Epithelial cell of prostate (primary cell): ENCODE measurements around the gene C1orf159.

Experiments
- DNase-seq: peaks from one replicate; pipeline ENCODE4 v3.0.0-alpha.2; 2011; ENCODE audit warnings: low read depth, low spot score
- H3K27ac ChIP-seq: fragments of 450-650 bp; 2 replicates; pipeline ENCODE4 v1.5.1; 2017; ENCODE audit warnings: mild to moderate bottlenecking

C1orf159 gene

DNA sequence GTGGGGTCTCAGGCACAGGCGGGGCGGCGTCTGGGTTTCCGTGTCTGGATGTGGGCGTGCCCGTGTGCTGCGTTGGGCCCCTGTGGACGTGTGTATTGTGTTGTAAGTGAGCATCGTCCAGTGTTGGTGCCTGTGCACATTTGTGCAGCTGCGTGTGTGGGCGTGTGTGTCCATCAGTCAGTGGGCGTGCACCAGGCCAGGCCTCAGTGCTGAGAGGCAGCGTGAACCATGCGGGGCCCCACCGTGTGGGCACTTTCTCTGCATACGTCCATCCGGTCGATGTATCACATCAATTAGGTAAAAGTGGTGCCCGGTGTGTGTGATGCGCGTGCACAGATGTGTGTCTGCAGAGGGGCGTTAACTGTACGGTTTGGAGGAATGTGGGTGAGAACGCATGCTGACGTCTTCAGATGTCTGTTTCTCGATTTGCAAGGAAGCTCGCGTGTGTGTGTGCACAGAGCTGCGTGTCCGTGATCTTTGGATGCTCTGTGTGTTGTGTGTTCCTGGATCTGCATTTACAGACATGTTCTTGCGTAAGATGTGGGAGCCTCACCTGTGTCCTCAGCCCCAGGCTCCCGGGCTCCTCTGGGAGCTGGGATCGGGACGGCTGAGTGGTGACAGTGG lies 71.3 kb downstream of the C1orf159 start:
- no peak for DNase-seq
- no peak overlapping the region for H3K27ac ChIP-seq

- no peak overlapping the region for H3K27ac ChIP-seq
- no peak for DNase-seq
Observed at GRCh38 chr1:1043921-1044320, 72.0 kb downstream of the C1orf159 start.

- DNase-seq = no peak
- H3K27ac ChIP-seq = no peak overlapping the region
Observed at GRCh38 chr1:1043411-1043810, 72.5 kb downstream of the C1orf159 start.

DNA sequence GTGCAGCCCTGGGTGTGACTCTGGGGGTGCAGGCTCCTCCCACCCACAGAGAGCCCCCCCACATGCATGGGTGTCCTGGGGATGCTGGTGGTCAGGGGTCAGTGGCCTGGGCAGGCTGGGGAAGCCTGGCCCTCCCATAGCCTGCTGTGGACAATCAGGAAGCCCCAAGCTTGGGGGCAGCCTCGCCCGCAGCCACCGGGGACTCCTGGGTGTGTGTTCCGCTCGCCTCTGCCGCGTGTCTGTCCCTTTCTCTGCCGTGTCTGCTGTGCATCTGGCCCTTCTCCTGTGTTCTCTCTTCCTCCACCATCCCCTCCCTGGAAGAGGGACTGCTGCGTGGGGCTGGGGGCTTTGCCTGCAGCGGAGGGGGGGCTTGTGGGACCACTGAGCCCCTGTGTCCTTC lies 73.1 kb downstream of the C1orf159 start:
- DNase-seq = no peak
- H3K27ac ChIP-seq = no peak overlapping the region

- no peak overlapping the region for H3K27ac ChIP-seq
- no peak for DNase-seq
Observed at GRCh38 chr1:1041873-1042272, 74.0 kb downstream of the C1orf159 start.

DNA sequence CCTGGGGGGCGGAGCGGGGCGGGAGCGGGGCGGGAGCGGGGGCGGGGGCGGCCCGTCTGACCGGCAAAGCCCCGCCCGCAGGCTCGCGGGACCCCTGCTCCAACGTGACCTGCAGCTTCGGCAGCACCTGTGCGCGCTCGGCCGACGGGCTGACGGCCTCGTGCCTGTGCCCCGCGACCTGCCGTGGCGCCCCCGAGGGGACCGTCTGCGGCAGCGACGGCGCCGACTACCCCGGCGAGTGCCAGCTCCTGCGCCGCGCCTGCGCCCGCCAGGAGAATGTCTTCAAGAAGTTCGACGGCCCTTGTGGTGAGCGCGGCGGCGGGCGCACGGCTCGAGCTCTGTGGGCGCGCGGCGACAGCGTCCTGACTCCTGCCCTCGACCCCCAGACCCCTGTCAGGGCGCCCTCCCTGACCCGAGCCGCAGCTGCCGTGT lies 74.8 kb downstream of the C1orf159 start:
- H3K27ac ChIP-seq = no peak overlapping the region
- no peak for DNase-seq

- peak; percentile 66 for DNase-seq
- no peak overlapping the region for H3K27ac ChIP-seq
Observed at GRCh38 chr1:1040004-1040991, 75.6 kb downstream of the C1orf159 start.

DNA sequence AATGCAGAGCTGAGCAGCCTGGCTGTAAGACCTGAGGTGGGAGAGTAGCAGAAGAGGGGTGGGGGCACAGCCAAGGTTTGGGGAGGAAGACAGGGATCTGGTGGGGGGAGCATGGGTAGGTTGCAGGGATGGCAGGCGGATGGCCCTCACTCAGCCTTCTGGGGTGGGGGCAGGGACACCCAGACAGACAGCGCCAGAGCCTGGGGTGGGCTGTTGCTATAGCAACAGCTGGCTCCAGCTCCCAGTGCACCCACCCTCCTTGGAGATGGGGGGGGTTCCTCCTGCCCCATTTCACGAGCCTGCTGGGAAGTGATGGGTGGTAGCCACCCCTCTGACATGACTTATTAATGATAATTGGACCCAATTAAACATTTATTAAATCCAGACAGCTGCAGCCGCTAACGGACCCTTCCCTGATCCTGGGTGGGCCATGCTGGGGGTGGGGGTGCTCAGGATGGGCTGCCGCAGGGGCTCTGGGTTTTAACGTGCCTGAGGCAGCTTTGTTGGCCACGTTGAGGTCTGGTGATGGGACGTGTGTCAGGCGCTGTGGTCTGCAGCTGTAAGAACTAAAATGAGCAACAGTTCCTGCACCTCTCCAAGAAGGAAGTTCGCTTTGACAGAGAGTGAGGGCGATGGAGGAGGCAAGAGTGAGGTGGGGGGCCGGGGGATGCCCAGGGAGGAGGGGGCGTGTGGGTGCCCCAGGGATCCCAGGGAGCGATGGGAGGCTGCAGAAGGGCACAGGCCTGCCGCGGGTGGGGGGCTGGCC lies 76.6 kb downstream of the C1orf159 start:
- no peak for DNase-seq
- H3K27ac ChIP-seq = no peak overlapping the region

DNA sequence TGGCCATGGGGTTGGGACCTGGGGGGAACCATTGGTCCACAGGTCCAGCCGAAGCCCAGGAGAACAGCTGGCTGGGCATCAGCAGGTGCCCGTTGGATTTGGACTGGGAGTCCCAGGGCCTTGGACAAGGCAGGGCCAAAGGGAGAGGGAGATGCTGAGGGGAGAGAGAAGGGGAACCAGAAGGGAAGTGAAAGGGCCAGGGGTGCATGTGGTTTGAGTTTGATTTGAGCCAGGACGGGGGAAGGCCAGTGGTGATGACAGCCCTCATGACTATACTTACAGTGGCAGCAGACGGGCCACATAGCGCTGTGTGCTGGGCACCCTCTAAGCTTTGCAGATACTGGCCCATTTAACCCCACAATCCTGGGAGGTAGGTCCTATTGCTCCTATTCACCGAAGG lies 77.2 kb downstream of the C1orf159 start:
- DNase-seq = no peak
- no peak overlapping the region for H3K27ac ChIP-seq

DNA sequence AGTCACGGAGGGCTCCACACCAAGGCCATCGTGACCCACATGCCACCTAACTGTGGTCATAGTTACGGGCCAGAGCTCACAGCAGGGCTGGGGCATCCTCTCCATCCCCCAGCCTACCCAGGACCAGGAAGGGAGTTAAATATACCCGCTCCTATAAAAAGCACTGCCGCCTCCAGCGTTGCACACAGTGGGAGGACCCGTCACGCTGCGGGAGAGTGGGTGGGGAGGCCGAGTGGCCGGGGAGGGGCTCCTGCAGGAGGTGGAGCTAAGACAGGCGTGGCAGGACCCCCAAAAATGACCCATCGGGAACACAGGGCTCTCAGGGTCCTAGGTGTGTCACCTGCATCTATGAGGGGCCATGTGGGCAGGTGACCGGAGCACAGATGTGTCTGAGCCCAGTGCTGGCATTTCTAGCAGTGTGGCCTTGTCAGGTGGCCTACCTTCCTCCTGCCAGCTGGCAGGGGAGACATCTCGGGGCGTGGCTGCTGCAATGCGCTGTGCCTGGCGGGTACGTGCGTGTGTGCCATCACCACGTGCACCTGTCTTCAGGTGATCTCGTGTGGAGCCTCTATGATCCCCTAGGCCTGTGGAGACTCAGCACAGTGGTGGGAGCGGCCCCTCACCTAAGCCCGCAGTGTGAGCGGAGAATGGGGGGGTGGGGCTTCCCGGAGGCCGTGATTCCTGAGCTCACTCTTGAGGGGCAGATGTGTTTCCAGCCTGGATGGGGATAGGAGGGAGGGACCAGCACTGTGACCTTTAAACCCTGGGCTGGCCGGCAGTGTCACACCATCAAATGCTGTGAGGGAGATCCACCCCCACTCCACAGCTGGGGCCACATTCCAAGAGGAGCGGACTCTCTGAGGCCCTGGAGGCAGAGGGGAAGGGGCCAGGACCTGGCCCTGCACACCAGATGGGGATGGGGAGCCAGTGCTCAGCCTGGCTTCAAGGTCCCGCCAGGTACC lies 78.2 kb downstream of the C1orf159 start:
- no peak for DNase-seq
- H3K27ac ChIP-seq = no peak overlapping the region

- no peak for DNase-seq
- no peak overlapping the region for H3K27ac ChIP-seq
Observed at GRCh38 chr1:1035291-1035943, 80.5 kb downstream of the C1orf159 start.

GRCh38 chr1:1034439-1034781 lies 81.5 kb downstream of the C1orf159 start:
- DNase-seq = no peak
- no peak overlapping the region for H3K27ac ChIP-seq

- DNase-seq = no peak
- H3K27ac ChIP-seq = no peak overlapping the region
Observed at GRCh38 chr1:1033731-1034438, 82.0 kb downstream of the C1orf159 start.

GRCh38 chr1:1033009-1033587 lies 82.8 kb downstream of the C1orf159 start:
- peak; percentile 52 for DNase-seq
- no peak overlapping the region for H3K27ac ChIP-seq

GRCh38 chr1:1032424-1032823 lies 83.5 kb downstream of the C1orf159 start:
- no peak overlapping the region for H3K27ac ChIP-seq
- DNase-seq = no peak
